K562 (cell line): Measurements from ENCODE around the gene SLC22A4. TPM values are rescaled to one million over a fixed set of nuclear protein-coding genes. Genes with fewer than 3 reads are reported as not detected.

Experiments used
- EGR1 ChIP-seq: fragments of 450-650 bp; conservative IDR thresholded peaks from 2 replicates; pipeline ENCODE4 v1.6.1; 2017; ENCODE audit warnings: mild to moderate bottlenecking
- FOXK1 ChIP-seq: sonication (generic); formaldehyde crosslinking; IDR thresholded peaks from 2 replicates; pipeline ENCODE4 v1.8.0; 2022; ENCODE audit warnings: missing genetic modification reagents, mild to moderate bottlenecking, borderline replicate concordance
- MXI1 ChIP-seq: IDR thresholded peaks from 2 replicates; pipeline ENCODE4 v1.6.1; 2011; ENCODE audit warnings: low read depth, mild to moderate bottlenecking, improper control_type of control experiment, low read length
- PCBP1 ChIP-seq: fragments of 200-400 bp; formaldehyde crosslinking; IDR thresholded peaks from 2 replicates; pipeline ENCODE4 v1.6.1; 2018; ENCODE audit warnings: mild to moderate bottlenecking, low read depth, low read length; ENCODE audit not compliant: poor library complexity, severe bottlenecking
- PHF8 ChIP-seq: fragments of 200-600 bp; sonication (generic); IDR thresholded peaks from 2 replicates; pipeline ENCODE4 v1.6.1; 2012; ENCODE audit warnings: mixed run types, mild to moderate bottlenecking, inconsistent platforms, low read length, moderate library complexity, borderline replicate concordance
- POLR2G ChIP-seq: fragments of 200-400 bp; formaldehyde crosslinking; IDR thresholded peaks from 2 replicates; pipeline ENCODE4 v1.6.1; 2017; ENCODE audit warnings: low read depth, mild to moderate bottlenecking, antibody characterized with exemption, low read length, moderate library complexity
- PPARD ChIP-seq: fragments of 250-450 bp; sonication (Bioruptor Pico); IDR thresholded peaks from 2 replicates; pipeline ENCODE4 v1.8.0; 2022; ENCODE audit warnings: inconsistent platforms, mild to moderate bottlenecking, moderate library complexity
- RB1 ChIP-seq: fragments of 450-650 bp; IDR thresholded peaks from 2 replicates; pipeline ENCODE4 v1.6.1; 2017; ENCODE audit warnings: low read depth, mild to moderate bottlenecking
- RBFOX2 ChIP-seq: fragments of 200-400 bp; formaldehyde crosslinking; IDR thresholded peaks from 2 replicates; pipeline ENCODE4 v1.6.1; 2017; ENCODE audit warnings: low read depth, mild to moderate bottlenecking, low read length, moderate library complexity
- SMAD2 ChIP-seq: fragments of 150-350 bp; IDR thresholded peaks from 2 replicates; pipeline ENCODE4 v1.6.1; 2014; ENCODE audit warnings: low read depth, mild to moderate bottlenecking, low read length
- SMARCA5 ChIP-seq: fragments of 450-650 bp; IDR thresholded peaks from 2 replicates; pipeline ENCODE4 v1.6.1; 2016
- SP2 ChIP-seq: IDR thresholded peaks from 2 replicates; pipeline ENCODE4 v1.6.1; 2011; ENCODE audit warnings: mild to moderate bottlenecking, low read depth, low read length, moderate library complexity; ENCODE audit not compliant: poor library complexity, severe bottlenecking; ENCODE audit errors: extremely low read depth
- THAP12 ChIP-seq: fragments of 250-450 bp; sonication (Bioruptor Pico); IDR thresholded peaks from 2 replicates; pipeline ENCODE4 v1.9.0; 2021; ENCODE audit warnings: mild to moderate bottlenecking, inconsistent platforms
- TOE1 ChIP-seq, 2 experiments: fragments of 450-650 bp in 1 of 2; sonication (generic) in 1 of 2; formaldehyde crosslinking in 1 of 2; IDR thresholded peaks; 2 replicates each; pipeline versions ENCODE4 v1.7.1 to v1.8.0; 2016 to 2022; ENCODE audit warnings: borderline replicate concordance in 2 of 2, mild to moderate bottlenecking in 2 of 2, antibody characterized with exemption in 1 of 2, inconsistent platforms in 1 of 2, low read depth in 1 of 2, missing genetic modification reagents in 1 of 2, moderate library complexity in 1 of 2
- ZFX ChIP-seq: sonication (generic); formaldehyde crosslinking; IDR thresholded peaks from 2 replicates; pipeline ENCODE4 v1.8.0; 2022; ENCODE audit warnings: mild to moderate bottlenecking, missing genetic modification reagents, moderate library complexity
- ZNF263 ChIP-seq: sonication (generic); formaldehyde crosslinking; IDR thresholded peaks from 2 replicates; pipeline ENCODE4 v1.8.0; 2022; ENCODE audit warnings: mild to moderate bottlenecking, missing genetic modification reagents, borderline replicate concordance
- polyA plus RNA-seq, 8 experiments: library from polyadenylated mRNA; depleted of rRNA in 4 of 8; stranded (reverse) in 5 of 8; unstranded in 3 of 8; fragments of >200 nt; fragmentation: Nextera tagmentation in 2 of 8; fragmentation: Illumina TruSeq in 1 of 8; extraction: Ambion mirVana in 2 of 8; extraction: Trizol in 1 of 8; gene quantifications; 2 replicates each; pipeline versions ENCODE4 v1.2.1 to v1.2.3, GENCODE V29; 2011 to 2014; ENCODE audit warnings: inconsistent platforms in 1 of 8, missing spikeins in 1 of 8
- total RNA-seq, 7 experiments: library from RNA; depleted of rRNA in 6 of 7; stranded (reverse); fragments of >200 nt in 6 of 7; fragmentation: Illumina TruSeq in 2 of 7; extraction: Trizol in 2 of 7; gene quantifications; 2 replicates each; pipeline versions ENCODE4 v1.2.1 to v1.2.3, GENCODE V29; 2011 to 2021; ENCODE audit warnings: low replicate concordance in 1 of 7
- TF ChIP-seq, protein P1 (sequence below): fragments of 150-350 bp; conservative IDR thresholded peaks from 2 replicates; pipeline ENCODE4 v1.6.1; 2014; ENCODE audit warnings: low read length
- TF ChIP-seq, protein P2 (sequence below): fragments of 450-650 bp; IDR thresholded peaks from 2 replicates; pipeline ENCODE4 v1.6.1; 2014; ENCODE audit warnings: low read depth, mild to moderate bottlenecking, moderate library complexity, borderline replicate concordance

The SLC22A4 gene
- total and polyA plus RNA-seq, 9 of the 15 experiments (the other 6 are each of a cell fraction or from before 2014, with no cell fraction given): 2.7 to 9.5 (median 6.2) TPM

- TF ChIP-seq, protein P1, sequence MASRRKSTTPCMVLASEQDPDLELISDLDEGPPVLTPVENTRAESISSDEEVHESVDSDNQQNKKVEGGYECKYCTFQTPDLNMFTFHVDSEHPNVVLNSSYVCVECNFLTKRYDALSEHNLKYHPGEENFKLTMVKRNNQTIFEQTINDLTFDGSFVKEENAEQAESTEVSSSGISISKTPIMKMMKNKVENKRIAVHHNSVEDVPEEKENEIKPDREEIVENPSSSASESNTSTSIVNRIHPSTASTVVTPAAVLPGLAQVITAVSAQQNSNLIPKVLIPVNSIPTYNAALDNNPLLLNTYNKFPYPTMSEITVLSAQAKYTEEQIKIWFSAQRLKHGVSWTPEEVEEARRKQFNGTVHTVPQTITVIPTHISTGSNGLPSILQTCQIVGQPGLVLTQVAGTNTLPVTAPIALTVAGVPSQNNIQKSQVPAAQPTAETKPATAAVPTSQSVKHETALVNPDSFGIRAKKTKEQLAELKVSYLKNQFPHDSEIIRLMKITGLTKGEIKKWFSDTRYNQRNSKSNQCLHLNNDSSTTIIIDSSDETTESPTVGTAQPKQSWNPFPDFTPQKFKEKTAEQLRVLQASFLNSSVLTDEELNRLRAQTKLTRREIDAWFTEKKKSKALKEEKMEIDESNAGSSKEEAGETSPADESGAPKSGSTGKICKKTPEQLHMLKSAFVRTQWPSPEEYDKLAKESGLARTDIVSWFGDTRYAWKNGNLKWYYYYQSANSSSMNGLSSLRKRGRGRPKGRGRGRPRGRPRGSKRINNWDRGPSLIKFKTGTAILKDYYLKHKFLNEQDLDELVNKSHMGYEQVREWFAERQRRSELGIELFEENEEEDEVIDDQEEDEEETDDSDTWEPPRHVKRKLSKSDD: no peak
- TF ChIP-seq, protein P2, sequence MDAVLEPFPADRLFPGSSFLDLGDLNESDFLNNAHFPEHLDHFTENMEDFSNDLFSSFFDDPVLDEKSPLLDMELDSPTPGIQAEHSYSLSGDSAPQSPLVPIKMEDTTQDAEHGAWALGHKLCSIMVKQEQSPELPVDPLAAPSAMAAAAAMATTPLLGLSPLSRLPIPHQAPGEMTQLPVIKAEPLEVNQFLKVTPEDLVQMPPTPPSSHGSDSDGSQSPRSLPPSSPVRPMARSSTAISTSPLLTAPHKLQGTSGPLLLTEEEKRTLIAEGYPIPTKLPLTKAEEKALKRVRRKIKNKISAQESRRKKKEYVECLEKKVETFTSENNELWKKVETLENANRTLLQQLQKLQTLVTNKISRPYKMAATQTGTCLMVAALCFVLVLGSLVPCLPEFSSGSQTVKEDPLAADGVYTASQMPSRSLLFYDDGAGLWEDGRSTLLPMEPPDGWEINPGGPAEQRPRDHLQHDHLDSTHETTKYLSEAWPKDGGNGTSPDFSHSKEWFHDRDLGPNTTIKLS: no peak
- TF ChIP-seq FOXK1 (CRISPR knock-in tag) (no peak), TOE1 (IDR thresholded peaks at IDR 0.05; ENCODE audit: borderline replicate concordance) (peak; percentile 16; the same call in 1 of the 2 replicates), TOE1 (CRISPR knock-in tag; IDR thresholded peaks at IDR 0.05; ENCODE audit: borderline replicate concordance, low read depth) (no peak), MXI1 (no peak), SMARCA5 (0 out of 2 replicates have a peak, but pooled peaks have one; percentile 32), SP2 (no peak), PHF8 (peak; percentile 45; the same call in 1 of the 2 replicates), EGR1 (peak; percentile 68), RBFOX2 (peak; percentile 55; the same call in 1 of the 2 replicates), RB1 (0 out of 2 replicates have a peak, but pooled peaks have one; percentile 6), PCBP1 (peak; percentile 59), THAP12 (CRISPR knock-in tag) (0 out of 2 replicates have a peak, but pooled peaks have one; percentile 13), SMAD2 (no peak), POLR2G (peak; percentile 68; the same call in 1 of the 2 replicates), ZNF263 (0 out of 2 replicates have a peak, but pooled peaks have one; percentile 31), ZFX (peak; percentile 65), PPARD (CRISPR knock-in tag) (no peak)
Observed at GRCh38 chr5:132257131-132258101, 36.8 kb upstream of the SLC22A4 start, which contains the start of gene PDLIM4 (continued).
